ENCODE data around the gene TCF4.

Gene TCF4

DNA sequence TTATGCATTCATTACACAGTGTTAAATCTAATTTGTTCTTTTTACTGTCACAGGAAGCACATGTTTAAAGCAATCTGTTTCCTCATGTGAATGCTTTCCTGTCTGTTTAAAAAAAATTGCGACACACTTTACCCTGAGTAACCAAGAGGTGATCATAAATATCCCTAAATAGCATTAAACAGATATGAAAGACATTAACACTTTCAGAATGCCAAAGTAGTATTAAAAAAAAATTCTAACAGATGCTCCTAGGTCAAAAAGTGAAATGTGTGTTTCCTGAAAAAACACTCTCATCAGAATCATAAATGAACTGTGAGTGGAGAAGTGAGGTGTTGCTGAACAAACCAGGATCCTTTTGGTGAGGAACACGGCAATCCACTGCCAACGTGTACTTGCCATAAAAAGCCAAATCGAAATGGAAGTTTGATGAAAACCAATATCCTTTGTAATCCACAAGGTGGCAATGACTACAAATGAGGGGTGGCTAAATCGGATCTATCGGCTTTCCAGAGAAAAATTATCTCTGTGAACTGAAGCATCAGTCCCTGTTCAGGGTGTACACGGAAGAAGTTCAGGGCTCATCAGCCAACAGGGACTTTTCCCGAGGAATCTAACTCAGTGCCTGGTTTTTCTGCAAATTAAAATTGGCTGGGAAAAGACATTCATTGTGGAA, 248.9 kb downstream of the TCF4 start:
- DNase-seq: peak in 1 of 2 experiments; percentile 43

DNA sequence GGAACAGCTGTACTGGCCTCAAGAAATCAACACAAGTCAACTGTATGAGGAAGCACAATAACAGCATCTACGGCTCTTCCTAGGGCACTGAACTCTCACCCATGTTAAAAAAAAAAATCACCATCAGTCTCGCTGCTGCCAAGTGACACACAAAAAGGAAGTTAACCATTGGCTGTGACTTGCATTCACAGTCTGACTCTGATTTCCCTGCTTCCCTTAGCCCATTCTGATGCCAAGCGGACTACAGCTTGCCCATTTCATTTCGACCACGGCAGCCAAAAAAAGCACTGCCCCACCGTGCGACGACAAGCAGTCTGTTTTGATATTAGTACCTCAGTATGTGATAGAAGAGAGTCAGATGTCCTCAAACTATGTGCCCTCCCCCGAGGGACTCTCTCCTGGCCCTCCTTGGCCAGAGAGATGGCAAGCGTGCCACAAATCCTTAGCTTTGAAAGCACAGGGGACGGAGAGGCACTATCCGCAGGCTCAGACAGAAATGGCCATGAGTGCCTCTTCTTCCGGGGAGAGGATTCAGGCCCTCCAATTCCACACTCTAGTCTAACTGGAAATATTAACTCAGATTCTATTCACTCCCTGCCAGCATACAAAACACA, 250.0 kb downstream of the TCF4 start:
- peak in 1 of 2 experiments; percentile 59 for DNase-seq

DNA sequence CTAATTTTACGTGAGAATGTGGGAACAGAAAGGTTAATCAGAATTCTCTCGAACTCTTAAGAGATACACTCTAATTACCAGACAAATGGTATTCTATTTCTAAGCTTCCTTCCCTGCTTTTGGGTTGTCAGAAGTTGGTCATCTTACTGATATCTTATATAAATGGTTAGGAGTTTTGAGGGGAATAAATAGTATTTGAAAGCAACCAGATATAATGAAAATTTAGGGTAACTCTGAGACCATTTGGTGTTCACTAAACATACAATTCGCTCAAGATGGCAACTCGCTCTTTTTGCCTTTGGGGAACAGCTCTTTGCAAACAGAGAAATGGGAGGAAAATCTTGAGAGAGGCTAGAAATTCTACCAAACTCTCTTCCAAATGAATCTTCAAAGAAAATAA, 250.9 kb downstream of the TCF4 start:
- DNase-seq: no peak

DNA sequence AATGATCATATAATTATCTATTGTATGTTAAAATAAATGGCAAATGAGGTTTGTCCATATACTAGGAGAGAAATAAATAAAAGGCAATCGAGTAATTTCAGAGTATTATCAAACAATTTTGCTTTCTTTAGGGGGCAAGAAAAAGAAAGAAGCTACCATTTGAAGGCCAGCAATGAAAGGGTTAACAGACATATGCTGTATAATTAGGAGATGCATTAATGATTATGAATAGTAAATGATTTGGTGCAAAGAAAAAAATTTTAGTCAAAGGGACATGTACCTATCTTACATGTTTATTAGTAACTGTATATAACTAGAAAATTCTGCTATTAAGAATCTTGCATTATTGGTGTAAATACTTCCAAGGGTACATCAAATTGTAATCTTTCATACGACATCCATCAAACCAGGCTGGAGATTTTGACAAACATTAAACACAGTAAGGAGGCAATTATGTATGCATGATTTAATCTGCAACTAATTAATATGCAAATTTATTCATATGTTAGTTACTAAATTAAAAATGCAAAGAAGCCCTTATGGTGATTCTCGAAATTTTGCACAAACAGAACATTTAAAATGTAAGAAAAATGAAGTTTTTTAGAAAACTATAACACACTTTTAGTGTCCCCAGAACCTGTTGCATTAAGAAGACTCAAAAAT, 251.4 kb downstream of the TCF4 start:
- DNase-seq: peak in 1 of 2 experiments; percentile 12

DNA sequence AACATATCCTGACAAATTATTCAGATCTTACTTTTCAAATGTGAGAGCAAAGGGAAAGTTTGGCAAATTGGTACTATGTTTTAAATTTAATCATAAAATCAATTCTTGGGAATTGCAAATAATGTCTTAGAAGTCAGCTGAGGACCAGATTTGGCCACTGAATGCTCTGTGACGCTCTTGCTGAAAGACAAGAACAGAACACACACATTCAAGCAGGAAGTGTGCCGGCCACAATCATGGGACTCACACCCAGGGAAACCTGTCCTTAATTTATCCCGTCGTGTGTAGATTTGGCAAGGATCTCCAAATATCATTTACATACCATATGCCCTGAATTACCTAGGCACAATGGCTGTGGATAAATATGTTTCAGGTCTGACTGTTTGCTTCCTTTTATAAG, 253.1 kb downstream of the TCF4 start:
- peak; percentile 31 to 62 for DNase-seq

DNA sequence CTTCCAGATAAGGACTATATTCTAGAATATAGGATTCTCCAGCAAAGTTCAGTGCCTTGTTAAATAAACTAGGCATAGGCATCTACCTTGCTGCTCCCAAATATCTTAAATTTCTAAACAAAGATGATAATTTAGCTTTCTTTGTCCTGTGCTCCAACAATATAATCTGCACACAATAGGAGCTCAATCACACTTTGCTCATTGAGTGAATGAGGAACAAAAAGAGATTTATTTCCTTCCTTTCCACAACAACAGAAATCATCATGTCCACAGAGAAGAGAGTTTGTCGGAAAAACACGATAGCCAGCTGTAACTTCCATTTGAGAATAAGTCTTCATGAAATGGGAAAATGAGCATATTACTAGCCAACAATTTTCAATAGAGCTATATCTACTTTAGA, 256.7 kb downstream of the TCF4 start:
- no peak for DNase-seq

DNA sequence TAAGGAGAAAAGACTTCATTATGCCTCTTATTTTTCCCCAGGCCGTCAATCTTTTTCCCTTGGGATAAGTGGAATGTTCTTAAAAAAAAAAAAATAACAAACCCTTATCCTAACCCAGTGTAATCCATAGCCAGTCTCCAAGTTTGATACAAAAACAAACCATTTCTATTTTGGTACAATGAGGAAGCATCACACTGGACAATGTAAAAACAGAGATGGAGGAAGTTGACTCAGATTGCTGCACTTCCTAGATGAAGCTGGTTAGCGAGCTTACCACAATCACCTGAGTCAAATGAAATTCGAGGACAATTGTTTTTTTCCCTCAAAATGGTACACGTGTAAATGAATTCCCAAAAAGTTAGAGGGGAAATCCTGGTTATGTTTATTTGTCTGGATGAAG, 259.7 kb downstream of the TCF4 start:
- DNase-seq: no peak

DNA sequence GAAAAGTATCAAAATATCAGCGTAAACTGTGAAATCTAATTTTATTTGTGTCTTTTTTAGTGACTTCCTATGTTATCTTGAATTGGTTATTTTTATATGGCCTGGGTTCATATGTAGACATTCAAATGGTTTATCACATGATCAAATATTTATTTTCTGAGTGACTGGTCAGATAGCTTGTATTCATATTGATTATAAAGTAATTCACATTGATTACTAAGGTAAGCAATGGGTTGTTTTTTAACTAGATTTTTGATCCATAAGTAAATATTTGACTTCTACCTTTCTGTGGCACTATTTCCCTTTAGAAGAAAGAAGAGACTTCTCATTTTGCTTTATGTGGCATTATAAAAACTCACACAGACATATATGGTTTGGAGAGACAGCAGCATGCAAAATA, 260.5 kb downstream of the TCF4 start:
- no peak for DNase-seq

DNA sequence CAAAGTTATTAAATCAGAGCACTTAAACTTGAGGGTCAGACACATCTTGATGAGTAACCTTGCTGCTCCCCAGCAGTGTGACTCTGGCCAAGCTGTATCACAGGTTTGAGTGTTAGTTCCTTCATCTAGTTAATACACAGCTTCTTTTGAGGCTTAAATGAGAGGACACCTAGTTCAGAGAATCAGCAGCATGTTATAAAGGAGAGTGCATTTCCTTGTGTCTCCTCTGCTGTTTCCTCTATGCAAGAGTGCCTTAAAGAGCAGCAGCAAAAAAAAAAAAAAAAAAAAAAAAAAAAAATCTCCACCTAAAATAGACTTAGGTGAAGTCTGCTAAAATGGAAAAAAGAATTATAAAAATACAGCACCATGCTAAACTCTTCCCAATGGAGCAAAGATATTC, 261.9 kb downstream of the TCF4 start:
- DNase-seq: peak in 1 of 2 experiments; percentile 8

DNA sequence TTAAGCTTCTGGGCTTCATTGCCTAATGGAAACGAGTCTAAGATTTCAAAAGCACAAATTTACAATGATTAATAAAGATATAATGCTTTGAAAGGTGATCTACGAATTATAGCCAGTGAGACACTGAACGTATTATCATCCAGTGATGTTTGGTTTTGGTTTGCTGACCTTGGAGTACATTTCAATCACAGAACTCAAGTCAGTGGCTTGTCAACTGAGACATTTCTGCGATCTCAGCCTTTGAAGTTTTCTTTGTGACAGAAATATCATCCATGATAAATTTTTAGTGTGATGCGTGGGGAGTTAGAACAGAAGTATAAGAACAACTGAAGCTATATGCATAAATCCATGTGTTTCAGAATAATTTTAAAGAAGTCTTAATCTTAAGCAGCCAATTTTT, 263.8 kb downstream of the TCF4 start:
- peak in 1 of 2 experiments; percentile 12 for DNase-seq

DNA sequence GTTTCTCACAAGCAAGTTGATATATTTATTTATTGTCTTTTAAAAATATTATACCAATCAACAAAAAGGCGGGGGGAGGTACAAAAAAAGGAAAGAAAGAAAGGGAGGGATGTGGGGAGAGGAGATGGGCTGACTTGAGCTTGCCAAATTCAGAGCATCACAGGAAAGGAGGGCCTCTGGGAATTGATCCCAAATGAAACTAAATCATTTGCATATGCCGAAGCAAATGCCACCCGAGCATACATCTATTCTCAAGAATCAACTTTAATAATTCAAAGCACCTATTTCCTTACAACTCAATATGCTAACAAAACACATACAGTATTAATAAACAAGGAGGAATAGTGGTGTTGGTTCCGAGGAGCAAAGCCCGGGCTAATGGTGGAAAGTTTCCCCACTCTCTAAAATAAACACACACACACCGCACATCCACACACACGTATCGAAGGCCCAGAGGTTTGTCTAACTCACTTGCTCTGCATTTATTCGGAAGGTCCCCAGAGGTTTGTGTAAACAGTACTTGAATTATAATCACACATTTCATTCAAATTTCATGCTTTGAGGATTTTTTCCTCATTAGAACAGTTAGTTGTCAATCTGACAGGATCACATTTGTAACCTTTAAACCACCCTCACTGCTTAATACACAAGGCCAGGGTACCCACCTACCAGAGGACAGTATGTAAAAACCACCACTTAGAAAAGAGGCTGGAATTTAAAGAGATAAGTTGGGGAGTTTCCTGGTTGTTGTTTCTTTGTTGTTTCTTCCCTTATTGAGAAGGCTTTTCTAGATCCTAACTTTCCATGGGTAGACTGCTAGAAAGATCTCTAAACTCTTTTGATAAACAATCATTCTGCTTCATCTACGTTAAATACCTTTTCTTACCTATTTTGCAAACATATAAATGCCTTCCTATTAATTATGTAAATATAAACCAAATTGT, 264.7 kb downstream of the TCF4 start:
- DNase-seq: peak; percentile 47 to 58

DNA sequence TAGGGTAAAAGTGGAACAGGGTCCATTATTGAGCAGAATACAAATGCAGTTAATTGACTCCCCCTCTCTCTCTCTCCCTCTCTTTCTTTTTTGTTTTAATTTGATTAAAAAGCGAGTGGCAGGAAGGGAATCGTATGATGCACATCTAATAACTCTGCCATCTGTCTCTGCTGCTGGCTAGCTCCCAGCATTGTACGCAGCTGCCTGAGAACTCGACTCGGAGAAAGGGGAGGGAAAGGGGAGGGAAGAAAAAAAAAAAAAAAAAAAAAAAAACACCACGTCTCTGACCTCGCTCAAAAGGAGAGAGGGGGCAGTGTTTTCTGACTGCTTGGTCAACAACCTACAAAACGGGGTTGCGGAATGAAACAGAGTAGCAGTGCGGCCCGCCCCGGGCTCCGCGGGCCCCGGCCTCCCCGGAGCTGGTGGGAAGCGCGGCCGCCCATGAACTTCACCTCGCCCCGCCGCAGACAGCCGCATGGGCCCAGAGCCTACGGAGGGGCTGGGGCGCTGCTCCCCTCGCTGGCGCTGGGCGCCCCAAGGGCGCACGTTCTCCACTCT, 265.7 kb downstream of the TCF4 start:
- DNase-seq: peak; percentile 90 to 95

DNA sequence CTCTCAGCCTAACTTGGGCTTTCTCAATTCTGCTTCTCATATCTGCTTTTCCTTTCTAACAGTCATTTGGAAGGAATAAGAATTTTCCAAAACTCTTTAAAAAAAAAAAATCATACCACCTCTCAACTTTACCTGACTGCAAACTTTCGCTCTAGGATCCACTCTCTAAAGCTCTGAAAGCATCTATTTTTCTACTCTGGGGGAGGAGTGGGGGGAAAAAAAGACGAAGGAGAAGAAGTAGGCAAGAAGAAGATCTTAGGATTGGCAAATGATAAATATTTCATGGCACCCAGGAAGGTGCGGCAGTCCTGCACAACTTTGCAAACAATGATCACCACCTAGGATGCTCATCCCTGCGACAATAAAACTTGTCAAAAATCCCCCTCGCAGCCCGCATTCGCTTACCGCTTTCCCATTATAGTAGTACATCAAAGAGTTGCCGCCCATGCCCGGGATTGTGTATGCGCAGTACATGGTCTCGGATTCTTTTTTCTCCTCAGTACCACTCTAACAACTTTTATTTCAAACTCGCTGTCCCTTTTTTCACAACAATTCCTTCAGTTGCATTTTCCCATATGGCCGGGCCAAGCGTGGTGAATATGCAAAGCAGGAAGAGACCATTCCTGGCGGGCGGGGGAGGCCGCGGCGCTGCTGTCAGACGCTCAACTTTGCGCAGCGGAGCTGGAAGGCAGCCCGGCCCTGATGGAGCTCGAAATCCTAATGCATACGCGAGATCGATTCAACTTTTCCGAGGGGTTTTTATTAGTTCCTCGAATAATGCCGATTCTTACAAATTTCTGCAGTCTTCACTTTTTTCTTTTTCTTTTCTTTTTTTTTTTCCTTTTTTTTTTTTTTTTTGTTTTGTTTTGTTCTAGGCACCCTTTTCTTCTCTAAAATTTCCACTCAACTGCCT, 266.5 kb downstream of the TCF4 start:
- DNase-seq: peak; percentile 83 to 89

DNA sequence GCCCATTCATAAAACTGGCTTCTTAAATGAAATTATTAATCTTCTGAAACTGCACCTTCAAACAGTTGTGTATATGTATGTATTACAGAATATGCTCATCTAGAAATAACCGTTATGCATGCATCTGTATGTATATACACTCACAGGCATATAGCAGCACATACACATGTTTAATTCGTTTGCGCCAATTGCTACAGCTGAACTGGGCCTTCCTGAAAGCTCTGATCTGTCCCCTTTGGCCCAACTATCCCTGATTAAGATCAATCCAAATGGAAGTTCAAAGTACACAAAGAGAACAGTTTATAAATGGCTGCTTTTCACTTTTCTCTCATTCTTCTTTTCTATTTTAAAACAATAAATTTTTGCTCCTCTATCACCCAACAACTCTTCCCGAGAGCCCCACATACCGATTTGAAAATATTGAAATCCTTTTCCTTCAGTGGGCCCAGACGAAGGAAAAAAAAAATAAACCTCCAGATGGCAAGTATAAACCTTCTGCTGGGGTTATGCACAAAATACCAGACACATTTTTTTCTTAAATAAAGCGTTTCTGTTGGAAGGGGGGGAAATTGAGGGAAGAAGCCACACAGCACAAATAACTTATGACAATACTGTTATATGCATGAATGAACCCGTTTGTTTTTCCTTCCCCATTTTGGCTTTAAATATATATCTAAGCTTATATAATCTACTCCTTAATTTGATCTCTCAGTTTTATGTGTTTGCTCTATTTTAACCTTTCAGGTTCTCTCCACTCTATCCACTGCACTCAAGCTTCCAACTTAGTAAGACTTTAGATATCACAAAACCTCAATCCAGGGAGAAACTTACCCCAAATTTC, 267.3 kb downstream of the TCF4 start:
- peak in 1 of 2 experiments; percentile 55 for DNase-seq

DNA sequence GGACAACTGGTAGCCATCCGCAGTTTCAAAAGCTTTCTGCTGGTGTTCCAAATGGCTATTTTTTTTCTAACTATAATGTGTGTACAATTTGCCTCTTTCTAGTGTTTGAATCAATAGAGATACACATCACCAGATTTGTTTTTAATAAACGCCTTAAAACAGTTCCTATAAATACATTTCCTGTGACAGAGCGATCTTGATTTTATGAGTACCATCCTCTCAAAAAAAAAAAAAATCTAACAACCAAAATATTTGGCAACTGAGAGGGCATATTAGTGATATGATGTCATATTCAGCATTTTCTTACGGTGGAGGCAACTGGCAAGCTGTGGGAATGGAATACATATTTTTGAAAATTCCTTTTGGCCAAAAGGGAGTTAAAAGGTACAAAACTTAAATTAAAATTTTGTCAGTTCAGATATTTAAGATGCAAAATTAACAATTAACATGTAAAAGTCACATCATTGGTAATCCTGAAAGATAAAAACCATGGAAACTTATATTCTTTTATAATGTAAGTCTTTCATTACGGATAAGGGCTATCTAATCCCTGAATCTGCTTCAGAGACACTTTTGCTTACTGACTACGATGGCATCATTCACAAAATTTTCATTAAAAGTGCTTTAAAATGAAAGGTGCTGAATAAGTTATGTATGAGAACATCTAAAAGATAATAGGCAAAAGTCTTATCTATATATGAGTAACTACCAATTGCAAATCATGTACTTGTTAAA, 268.4 kb downstream of the TCF4 start:
- DNase-seq: peak in 1 of 2 experiments; percentile 34

DNA sequence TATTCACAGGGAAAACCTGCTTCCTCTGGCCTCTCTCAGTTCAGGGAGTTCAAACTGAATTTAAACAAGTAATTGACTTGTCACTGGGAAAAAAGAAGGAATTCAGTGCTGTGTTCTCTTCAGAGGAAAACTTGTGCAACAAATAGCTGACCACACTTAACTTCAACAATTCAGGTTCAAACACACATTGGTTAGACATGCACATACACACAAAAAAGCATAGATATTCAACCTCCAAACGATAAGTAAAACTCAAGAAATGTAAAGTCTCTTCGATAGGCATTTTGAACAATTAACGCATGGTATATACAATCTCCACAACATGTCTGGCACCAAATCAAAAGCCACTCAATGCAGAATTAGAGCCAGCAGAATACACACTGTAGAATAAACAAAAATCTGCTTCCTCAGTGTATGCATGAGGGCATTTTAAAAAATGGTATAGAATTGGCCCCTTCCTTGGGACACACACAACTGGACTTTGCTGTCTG, 269.0 kb downstream of the TCF4 start:
- peak in 1 of 2 experiments; percentile 34 for DNase-seq

DNA sequence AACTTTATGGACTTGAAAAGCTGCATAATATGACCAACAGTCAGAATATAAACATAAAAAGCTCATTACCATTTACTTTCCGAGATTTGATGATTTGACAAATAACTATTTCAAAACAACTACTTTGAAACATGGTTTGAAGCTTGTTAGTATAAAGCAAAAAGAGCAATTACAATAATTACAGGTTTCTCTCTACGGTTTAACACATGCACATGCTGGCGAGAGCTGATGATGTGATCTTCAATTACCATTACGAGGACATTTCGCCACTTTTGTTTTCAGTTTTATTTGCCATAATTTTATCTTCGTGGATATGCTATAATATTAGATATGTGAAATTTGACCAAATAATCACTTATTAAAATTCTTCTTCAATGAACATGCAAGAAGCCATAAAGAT, 270.1 kb downstream of the TCF4 start:
- peak in 1 of 2 experiments; percentile 38 for DNase-seq

DNA sequence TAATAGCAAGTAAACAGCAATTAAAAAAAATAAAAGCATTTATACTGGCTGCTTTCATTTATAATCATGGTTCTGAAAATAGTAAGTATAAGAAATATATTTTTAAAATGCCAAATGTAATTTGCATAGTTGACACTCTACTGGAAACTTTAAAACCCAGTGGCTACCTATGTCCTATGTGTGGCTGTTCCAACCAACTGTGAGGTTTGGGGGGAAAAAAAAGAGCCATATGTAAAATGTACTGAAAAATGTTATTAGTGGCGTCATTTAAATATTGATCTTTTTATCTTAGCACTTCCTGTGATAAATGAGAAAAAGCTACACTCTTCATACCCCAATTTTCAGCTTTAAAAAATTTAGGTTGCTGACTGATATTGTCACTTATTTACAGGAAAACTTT, 270.7 kb downstream of the TCF4 start:
- peak in 1 of 2 experiments; percentile 20 for DNase-seq

DNA sequence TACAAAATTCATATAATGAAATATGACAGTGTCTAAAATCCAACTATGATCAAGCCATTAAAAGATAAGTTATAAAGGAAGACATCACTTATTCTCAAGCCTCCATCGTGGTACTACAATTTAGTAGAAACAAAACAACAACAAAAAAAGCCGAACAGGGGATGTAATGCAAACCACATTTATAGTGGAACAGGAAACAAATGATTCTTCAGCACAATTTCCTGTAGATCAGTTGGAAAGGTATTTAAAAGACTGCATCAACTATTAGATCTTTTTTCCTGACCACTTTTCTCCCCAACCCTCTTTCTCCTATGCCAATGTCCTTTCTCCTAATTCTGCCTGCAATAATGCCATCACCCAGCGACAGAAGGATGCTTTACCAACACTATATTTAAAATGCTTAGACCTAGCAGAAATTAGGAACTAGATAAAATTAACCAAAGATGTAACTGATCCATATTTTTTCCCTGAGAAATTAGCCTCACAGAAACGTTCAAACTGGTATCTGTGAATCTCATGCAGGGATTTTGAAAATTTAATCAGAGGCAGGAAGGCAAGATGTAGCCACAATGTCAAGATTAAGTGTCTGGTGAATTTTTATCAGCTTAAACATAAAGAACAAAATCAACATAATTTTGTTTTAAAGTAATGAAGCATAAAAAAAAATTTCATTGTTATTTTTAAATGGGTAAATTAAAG, 271.4 kb downstream of the TCF4 start:
- no peak for DNase-seq

Data from NCI-H524 (cell line).